ENCODE data around the gene UBE2V1.

UBE2V1 gene

GRCh38 chr20:50062006-50062838, 50.7 kb downstream of the UBE2V1 start:
- no peak for TF ChIP-seq CTCF (IDR thresholded peaks at IDR 0.05; ENCODE audit: control insufficient read depth, extremely low read depth, insufficient read depth)
- no peak for DNase-seq (ENCODE audit: low read depth)
- no peak overlapping the region for H3K4me3 ChIP-seq (ENCODE audit: low read depth, low read length)

GRCh38 chr20:50061151-50062005, 51.6 kb downstream of the UBE2V1 start:
- no peak for DNase-seq (ENCODE audit: low read depth)
- H3K4me3 ChIP-seq (ENCODE audit: low read depth, low read length): no peak overlapping the region
- TF ChIP-seq CTCF (IDR thresholded peaks at IDR 0.05; ENCODE audit: control insufficient read depth, extremely low read depth, insufficient read depth): no peak

GRCh38 chr20:50058662-50059402, 54.1 kb downstream of the UBE2V1 start:
- TF ChIP-seq CTCF (IDR thresholded peaks at IDR 0.05; ENCODE audit: control insufficient read depth, extremely low read depth, insufficient read depth): no peak
- DNase-seq (ENCODE audit: low read depth): no peak

GRCh38 chr20:50057714-50058053, 55.3 kb downstream of the UBE2V1 start:
- no peak overlapping the region for H3K4me3 ChIP-seq (ENCODE audit: low read depth, low read length)
- no peak for DNase-seq (ENCODE audit: low read depth)
- no peak for TF ChIP-seq CTCF (IDR thresholded peaks at IDR 0.05; ENCODE audit: control insufficient read depth, extremely low read depth, insufficient read depth)

More at GRCh38 chr20:50058662-50059402, 54.1 kb downstream of the UBE2V1 start:
- no peak overlapping the region for H3K4me3 ChIP-seq (ENCODE audit: low read depth, low read length)

- DNase-seq (ENCODE audit: low read depth): no peak
- TF ChIP-seq CTCF (IDR thresholded peaks at IDR 0.05; ENCODE audit: control insufficient read depth, extremely low read depth, insufficient read depth): no peak
- H3K4me3 ChIP-seq (ENCODE audit: low read depth, low read length): no peak overlapping the region
These were observed 55.8 kb downstream of the UBE2V1 start for GRCh38 chr20:50056951-50057713.

GRCh38 chr20:50056408-50056926, 56.5 kb downstream of the UBE2V1 start:
- no peak for TF ChIP-seq CTCF (IDR thresholded peaks at IDR 0.05; ENCODE audit: control insufficient read depth, extremely low read depth, insufficient read depth)
- DNase-seq (ENCODE audit: low read depth): no peak
- H3K4me3 ChIP-seq (ENCODE audit: low read depth, low read length): no peak overlapping the region

All from LNCaP clone FGC (cell line).